GM19099 (cell line): Measurements from ENCODE around the gene SMYD3.

Experiments
- POLR2A ChIP-seq: IDR thresholded peaks from 3 replicates; pipeline ENCODE4 v1.6.1; 2011; ENCODE audit warnings: low read depth; ENCODE audit not compliant: insufficient read length; ENCODE audit errors: extremely low read depth

The SMYD3 gene

DNA sequence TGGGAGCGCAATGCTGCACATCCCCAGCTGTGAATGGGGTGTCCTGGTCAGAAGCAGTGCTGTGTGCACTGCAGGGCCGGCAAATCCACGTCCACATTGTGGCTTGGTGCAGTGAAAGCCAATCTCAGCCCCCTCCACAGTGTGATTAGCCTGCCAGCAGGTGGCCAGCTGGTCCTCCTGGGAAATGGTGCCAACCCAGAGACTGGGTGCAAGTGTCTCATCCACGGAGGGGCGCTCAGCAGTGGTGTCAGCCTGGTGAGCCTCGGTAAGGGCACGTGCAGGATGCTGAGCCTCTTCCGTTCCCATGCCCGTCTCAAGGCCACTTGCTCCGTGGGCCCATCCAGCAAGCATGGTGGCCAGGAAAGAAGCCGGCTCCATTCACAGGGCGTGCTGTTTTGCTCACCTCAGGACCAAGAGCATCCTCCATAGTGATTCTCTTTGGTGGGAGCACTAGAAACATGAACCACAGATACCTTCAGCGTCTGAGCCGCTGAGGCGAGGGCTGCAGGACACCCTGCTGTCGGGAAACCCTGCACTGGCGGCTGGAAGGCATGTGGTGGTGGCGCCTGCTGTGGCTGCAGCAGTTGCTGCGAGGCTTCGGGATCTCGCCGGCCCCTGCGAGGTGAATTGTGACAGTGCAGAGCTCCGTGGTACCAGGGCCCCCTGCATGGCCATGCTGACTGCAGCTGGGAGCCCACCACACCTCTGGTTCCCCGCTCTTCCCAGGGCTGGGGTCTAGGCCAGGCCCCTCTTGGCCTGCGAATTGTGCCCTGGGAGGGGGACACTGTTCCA, 2.0 kb upstream of the SMYD3 start:
- no peak for TF ChIP-seq POLR2A

DNA sequence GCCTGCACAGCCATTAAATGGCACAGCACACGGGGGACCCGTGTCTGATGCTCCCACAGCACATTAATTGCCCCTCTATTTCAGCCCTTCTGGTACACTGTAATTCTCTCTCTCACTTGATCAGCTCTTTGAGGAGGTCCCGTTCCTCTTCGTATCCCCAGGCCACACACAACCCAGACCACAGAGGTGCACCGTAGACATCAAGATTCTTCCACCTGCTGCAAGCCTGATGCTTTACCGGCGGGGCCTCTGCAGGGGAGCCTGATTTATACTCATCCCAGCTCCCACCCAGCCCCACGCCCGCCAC, 759 bp downstream of the SMYD3 start:
- no peak for TF ChIP-seq POLR2A

DNA sequence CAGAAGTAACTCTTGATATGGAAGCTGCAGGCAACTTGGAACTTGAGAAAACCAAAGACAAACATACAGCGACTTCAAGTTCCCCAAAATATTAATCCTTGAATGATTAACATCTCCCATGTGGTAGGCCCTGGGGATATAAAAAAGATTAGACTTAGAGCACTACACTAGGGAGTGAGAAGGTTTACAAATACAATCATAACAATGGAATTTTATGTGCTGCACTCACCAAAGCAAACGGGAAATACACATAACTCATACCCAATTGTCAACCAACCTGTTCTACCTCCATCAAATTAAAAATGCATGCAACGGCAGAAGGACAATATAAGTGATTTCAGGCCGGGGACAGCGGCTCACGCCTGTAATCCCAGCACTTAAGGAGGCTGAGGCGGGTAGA, 3.7 kb downstream of the SMYD3 start:
- no peak for TF ChIP-seq POLR2A

DNA sequence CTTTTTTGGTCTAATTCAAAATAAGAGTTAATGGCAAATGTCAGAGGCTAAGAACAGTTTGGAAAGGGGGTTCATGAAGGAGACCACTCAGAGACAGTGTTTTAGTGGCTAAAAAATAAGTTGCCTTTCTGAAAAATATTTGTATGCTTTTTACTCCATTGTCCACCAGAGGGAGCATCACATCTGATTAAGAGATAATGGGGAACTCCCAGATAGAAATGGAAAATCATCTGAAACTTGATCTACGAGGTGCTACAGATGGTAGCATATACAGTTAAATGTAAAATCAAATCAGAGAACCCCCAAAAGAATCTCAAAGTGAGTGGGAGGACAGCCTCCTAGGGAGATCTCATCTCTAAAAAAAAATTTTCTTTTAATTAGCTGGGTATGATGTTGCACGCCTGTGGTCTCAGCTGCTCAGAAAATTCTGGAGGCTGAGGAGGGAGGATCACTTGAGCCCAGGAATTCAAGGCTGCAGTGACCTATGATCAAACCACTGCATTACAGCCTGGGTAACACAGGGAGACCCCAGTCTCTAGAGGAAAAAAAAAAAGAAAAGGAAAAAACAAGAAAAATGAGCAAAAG, 9.7 kb downstream of the SMYD3 start:
- no peak for TF ChIP-seq POLR2A

DNA sequence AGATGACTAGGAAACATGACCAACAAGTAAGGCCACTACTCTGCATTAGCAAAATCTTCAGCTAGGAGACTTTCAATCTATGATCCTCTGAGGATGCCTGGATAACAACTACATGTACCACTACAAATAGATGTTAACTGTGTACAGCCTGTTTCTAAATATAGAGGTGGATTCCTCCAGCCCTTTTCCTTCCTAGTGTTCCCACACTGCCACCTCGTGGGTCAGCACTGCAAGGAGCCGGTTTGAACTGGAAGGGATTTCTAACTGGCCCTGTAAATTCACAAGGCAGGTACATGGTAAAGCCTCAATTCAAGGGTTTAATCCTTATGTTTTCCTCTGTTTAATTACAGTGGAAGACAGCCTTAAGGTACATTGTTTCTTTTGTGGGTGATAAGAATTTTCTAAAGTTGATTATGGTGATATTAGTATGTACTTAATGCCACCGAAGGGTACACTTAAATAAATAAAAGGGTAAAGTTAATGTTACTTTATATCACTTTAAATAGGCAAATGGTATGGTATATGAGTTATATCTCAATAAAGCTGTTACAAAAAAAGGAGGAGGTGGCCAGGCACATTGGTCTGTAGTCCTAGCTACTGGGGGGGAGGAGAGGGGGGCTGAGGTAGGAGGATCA, 14.4 kb downstream of the SMYD3 start:
- no peak for TF ChIP-seq POLR2A

DNA sequence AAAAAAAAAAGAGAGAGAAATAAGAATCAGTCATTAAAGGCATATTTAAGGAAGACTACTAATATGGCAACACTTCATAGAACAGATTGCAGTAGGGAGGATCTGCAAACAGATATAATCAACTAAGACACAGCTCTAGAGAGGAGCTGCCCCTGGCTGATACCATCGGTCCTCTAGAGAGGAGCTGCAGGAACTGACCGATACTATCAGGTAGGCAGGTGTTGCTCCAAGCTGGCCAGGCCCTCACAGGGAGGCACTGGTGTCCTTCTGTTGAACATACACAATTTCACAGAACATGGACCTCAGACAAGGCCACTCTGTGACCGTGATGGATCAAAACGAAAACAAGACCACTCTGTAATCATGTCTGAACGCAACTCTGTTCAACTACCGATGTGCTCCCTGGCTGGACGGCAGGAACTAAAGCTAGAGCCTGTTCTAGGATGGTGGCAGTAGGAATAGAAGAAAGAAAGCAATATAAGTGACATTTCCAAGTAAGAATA, 15.5 kb downstream of the SMYD3 start:
- TF ChIP-seq POLR2A, result no peak

DNA sequence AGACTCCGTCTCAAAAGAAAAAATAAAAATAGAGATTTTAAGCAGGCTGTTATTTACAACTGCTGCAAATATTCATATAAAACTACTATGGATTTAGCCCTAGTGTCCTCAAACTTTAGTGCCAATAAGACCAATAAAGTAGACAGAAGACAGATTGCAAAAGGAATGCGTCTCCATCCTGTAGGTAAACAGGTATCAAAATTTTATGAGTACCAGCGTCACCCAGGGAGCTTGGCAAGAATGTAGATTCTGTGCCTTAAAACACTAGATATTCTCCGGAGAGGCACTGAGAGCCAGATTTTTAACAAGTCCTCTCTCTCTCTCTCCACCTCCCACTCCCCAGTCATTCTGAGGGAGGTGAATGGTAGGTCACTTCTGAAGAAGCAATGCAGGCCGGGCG, 18.4 kb downstream of the SMYD3 start:
- no peak for TF ChIP-seq POLR2A

DNA sequence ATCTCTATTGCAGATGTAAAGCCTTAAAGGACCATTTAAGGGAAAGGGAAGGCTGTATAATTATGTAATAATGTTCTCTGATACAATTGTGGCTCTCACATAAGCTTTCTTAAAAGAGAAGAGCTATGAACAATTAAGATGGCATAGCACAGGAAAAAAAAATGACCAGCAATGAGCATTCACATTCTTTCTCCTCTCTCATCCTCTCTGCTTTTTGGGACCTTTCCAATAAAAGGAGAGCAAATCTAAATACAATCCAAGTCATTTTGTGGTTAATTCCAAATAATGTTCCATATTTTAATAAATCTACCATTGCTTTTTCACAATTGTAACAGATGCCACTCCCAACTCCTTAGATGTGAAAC, 23.5 kb downstream of the SMYD3 start:
- TF ChIP-seq POLR2A, result no peak

DNA sequence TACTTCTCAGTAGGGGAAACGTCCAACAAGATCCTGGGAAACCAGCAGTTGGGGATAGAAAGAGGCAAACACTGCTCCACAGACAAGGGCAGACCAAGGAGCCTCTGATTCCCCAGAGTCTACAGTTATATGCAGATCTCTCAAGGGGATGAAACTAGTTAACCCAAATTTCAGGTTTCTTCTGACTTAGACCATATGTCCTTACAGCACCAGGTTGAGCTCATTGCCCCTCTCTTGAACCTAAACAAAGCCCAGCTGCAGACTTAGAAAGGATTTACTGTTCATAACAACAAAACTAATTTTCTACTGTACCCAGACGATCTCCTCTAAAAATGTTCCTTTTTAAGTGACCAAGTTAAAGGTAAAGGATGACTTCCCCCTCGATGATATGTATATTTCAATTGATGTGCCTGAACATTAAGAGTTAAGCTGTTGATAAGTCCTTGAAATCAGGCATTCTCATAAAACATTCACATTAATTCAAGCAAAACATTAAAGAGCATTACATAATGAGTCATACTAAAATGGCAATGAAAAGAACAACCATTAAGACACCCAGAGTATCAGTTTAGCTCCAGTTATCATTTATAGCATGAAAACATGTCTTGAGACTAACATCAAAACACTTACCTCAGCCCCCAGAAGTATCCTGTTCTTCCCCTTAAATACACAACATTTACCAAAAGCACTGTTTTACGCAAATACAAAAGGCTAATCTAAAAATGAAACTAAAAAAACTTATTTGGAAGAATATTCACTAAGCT, 24.1 kb downstream of the SMYD3 start:
- no peak for TF ChIP-seq POLR2A

DNA sequence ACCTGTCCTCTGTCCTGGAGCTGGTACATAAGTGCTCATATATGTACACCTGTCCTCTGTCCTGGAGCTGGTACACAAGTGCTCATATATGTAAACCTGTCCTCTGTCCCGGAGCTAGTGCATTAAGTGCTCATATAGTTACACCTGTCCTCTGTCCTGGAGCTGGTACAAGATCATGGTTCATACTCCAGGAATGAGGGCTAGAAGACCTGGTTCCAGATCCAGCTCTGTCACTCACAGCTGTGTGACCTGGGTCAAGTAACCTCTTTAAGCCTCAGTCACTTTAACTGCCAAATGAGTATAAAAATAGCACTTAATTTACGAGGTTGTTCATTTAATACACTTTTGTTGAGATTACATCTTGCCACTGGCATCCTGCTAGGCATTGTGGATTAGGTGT, 28.0 kb downstream of the SMYD3 start:
- TF ChIP-seq POLR2A, result no peak

DNA sequence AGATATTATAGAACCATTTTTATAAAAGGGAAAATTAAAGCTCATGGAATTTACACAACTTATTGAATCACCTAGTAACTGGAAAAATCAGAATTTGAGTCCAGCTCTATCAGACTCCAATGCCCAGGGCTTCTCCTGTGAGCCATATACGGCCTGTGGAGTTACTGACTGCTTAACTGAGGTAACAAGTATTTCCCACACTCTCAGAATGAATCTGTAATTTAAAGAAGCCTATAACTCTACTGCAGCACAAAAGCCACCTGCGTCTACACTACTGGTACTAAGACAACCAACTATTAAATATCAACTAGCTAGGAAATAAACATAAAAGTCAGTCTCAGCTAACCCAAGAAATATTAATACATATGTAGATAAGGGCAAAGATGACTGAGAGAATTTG, 29.4 kb downstream of the SMYD3 start:
- no peak for TF ChIP-seq POLR2A

DNA sequence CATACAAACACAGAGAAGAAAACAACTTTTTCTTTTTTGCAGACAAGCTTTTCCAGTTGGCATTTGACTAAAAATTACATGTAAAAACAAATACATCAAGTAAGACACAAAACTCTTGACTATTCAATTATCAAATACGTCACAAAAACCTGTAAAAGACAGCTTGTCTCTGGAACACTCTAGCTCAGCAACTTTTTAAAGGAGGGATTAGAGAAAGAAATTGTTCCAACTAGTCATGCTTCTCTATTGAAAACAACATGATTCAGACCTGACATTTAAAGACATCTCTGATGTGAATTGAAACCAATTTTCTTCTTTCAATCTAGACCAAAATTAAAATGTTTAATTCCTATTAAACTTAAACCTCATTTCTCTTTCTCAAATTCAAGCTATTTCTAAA, 30.3 kb downstream of the SMYD3 start:
- TF ChIP-seq POLR2A, result no peak

DNA sequence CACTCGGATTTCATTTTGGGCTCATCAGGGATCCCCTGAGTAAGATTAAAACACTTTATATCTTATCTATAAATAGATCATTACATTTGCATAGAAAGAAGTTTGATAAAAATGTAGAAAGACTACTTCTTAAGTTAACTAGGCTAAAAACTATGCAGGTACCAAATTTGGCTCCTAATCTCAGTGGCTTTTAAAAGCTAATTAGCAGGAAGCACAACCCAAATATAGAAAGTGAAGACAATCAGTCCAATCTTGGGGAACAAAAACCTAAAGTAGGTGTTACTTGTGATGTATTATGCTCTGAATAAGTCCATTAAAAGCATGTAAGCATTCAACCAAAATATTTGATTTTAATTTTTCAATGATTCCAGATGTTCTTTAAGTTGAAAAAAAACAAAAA, 35.4 kb downstream of the SMYD3 start:
- TF ChIP-seq POLR2A, result no peak

DNA sequence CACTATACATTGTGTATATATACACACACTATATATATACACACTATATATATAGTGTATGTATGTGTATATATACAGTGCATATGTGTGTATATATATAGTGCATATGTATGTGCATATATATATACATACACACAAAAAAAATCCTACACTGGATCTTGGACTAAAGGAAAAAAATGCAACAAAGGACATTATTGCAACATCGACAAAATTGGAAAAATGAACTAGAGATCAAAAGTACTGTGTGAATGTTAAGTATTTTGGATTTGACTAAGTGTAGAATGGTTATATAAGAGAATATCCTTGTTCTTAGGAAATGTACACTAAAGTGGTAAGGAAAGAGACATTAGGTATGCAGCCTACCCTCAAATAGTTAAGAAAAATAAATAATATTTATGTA, 36.5 kb downstream of the SMYD3 start:
- TF ChIP-seq POLR2A, result no peak

DNA sequence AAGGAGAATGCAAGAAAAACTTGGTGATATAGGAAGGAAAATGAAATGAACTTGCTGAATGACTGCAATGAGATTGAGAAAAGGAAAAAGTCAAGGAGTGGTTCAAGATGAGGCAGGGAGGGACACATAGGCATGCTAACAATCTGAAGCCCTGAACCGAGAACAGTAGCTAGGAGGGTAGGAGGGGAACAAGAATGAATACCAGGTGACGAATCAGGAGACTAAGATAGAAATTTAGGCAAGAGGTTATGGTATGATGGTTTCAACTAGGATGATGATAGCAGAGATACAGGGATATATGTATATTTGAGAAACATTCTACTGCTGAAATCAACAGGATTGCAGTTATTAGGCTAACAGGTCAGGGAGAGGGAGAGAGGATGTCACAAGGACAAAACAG, 44.1 kb downstream of the SMYD3 start:
- no peak for TF ChIP-seq POLR2A

DNA sequence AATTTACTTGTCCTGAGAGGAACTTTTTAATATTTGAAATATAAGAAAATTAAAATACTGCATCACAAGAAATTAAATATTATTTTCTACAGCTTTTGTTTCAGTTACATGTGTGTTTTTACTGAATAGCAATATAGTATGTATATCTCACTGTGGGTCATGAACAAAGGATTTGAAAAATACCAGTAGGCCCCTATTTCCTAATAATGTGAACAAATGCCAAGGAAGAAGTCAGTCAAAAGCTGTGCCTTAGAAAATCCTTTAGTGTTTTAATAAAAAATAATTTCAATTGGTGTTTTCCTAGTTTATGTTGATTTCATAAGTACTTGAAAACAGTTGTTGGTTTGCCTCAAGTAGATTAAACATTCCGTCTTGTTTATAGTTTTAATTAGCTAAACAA, 46.7 kb downstream of the SMYD3 start:
- TF ChIP-seq POLR2A, result no peak
